GM23248 (cell line): ENCODE data around the gene IQGAP1.

Source experiments
- EZH2 ChIP-seq: fragments of 200-600 bp; sonication (generic); IDR thresholded peaks from 2 replicates; pipeline ENCODE4 v1.6.1; 2018; ENCODE audit warnings: antibody characterized with exemption, mild to moderate bottlenecking; ENCODE audit not compliant: insufficient read depth, poor library complexity, severe bottlenecking
- EZH2phosphoT487 ChIP-seq: fragments of 200-600 bp; sonication (generic); IDR thresholded peaks from 2 replicates; pipeline ENCODE4 v1.6.1; 2018; ENCODE audit warnings: antibody characterized with exemption, moderate library complexity, mild to moderate bottlenecking, low read depth; ENCODE audit not compliant: insufficient read depth

DNA sequence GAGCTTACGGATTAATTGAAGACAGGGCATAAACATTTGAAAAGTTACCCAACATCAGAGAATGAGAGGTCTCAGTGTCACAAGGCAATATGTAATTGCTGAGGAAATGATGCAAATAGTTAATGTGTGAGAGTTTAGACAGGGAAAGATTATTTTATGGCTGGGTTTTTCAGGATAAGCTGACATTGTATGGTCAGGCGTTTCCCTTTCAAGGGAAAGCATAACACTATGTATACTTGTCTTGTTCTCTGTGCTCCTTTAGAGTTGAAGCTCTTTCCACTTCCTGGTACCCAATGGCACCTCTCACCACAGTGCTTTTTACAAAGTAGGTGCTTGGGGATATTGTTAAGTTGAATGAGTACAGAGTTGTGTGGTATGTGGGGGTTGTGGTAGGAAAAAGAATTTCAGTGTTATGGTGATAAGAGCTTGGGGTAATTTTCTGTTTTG lies 19.9 kb downstream of the IQGAP1 start:
- TF ChIP-seq EZH2phosphoT487 (no peak), EZH2 (no peak)
